C4-2B (cell line): ENCODE results near the gene FAT2.
"Not testable (repeated sequence)": the region's sequence is repeated elsewhere in the genome, so short reads cannot be mapped to it uniquely, and the experiment has no call there.

Experiments used
- H3K27ac ChIP-seq: fragments of 450-650 bp; 2 replicates; pipeline ENCODE4 v1.5.1; 2017
- ZFX ChIP-seq: fragments of 450-650 bp; IDR thresholded peaks from 2 replicates; pipeline ENCODE4 v1.6.1; 2017
- TF ChIP-seq, protein P1 (sequence below): fragments of 450-650 bp; conservative IDR thresholded peaks from 2 replicates; pipeline ENCODE4 v1.5.1; 2017; ENCODE audit warnings: mild to moderate bottlenecking

The FAT2 gene

DNA sequence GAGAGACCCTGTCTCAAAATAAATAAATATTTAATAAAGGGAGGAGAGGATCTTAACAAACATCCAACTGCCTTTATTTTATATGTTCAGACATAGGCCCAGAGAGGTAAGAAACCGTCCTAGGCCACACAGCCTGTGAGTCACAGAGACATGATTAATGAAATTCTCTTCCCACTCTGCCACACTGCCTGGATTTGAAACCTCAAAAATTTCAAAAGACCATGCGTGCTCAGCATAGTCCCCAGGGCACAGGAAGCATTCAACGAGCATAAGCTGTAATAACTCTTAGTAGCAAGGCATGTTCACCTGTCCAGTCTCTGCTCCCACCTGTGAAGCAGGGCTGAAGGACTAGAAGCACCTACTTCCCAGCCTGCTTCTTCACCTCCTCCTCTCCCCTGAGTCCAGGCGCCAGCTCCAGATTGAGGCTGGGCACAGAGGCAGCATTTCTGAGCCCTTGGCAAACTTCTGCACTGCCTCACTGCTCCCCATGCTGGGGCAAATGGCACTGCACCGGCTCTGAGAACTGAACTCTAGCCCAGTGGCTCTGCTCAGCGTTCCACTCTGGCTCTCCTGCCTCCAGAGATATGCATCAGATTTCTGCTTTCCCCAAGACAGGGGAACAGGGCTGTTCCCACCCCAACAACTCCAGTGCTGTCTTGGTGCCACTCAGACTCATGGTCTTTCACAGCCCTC, 1.1 kb downstream of the FAT2 start:
- no peak for TF ChIP-seq ZFX
- TF ChIP-seq, protein P1, sequence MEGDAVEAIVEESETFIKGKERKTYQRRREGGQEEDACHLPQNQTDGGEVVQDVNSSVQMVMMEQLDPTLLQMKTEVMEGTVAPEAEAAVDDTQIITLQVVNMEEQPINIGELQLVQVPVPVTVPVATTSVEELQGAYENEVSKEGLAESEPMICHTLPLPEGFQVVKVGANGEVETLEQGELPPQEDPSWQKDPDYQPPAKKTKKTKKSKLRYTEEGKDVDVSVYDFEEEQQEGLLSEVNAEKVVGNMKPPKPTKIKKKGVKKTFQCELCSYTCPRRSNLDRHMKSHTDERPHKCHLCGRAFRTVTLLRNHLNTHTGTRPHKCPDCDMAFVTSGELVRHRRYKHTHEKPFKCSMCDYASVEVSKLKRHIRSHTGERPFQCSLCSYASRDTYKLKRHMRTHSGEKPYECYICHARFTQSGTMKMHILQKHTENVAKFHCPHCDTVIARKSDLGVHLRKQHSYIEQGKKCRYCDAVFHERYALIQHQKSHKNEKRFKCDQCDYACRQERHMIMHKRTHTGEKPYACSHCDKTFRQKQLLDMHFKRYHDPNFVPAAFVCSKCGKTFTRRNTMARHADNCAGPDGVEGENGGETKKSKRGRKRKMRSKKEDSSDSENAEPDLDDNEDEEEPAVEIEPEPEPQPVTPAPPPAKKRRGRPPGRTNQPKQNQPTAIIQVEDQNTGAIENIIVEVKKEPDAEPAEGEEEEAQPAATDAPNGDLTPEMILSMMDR, result no peak
- no peak overlapping the region for H3K27ac ChIP-seq

DNA sequence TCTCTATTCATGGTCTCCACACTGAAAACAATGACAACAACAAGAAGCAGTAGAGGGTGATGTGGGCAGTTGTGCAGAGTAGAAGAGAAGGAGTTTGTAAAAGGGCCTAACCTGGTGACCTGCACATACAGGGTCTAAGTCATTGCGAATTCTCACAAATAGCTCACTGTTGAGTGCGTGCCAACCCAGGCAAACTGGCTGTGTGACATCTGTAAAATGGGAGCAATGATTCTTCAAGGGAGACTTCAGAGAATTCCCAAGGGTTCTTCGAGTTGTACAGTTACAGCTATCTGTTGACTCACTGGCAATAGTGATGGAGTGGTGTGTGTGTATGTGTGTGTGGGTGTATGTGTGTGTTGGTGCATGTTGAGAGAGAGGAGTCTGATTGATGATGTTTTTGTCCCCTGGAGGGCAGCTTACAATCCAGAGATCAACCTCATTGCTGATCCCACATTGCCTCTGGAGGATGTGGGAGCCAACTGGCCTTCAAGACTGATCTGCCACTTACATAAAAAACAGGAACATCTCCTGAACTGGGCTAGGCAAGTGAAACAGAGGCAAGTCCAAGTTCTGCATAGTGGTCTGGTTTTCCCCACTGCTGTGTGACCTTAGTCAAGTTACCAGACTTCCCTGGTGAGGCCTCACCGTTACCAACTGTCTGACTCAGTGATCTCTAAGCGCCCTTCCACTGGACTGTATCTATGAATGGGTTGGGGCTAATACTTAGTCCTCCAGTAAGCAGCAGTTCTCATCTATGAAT, 3.2 kb downstream of the FAT2 start:
- TF ChIP-seq ZFX, result no peak
- TF ChIP-seq, protein P1, result no peak
- H3K27ac ChIP-seq, result no peak overlapping the region

DNA sequence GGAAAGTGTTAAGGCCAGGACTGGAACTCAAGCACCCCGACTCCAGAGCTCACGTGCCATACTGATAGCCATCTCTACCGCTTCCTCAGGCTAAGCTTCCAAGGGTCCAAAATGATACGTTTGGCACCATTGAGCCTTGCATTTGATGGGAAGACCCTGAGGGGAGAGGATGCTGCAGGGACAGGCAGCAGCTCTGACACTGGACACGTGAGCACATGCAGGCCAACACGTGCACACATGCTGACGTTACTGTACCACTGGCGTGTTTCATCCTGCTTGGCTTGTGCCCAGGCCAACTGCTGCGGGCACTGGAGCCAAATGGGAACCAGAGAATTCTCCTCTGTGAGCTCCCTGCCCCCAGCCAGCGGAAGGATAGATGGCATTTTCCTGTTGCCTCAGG, 5.2 kb downstream of the FAT2 start:
- no peak overlapping the region for H3K27ac ChIP-seq

DNA sequence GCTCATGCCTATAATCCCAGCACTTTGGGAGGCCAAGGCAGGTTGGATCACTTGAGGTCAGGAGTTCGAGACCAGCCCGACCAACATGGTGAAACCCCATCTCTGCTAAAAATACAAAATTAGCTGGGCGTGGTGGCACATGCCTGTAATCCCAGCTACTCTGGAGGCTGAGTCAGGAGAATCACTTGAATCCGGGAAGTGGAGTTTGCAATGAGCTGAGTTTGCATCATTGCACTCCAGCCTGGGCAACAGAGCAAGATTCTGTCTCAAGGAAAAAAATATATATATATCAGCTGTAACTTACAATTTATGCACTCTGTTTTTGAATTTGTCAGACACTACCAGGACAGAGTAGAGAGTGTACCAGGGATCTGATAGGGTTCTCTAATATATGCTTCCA, 5.8 kb downstream of the FAT2 start:
- H3K27ac ChIP-seq, result not testable (repeated sequence)

More for the DNA sequence above, 5.2 kb downstream of the FAT2 start:
- no peak for TF ChIP-seq ZFX
- TF ChIP-seq, protein P1, result no peak

DNA sequence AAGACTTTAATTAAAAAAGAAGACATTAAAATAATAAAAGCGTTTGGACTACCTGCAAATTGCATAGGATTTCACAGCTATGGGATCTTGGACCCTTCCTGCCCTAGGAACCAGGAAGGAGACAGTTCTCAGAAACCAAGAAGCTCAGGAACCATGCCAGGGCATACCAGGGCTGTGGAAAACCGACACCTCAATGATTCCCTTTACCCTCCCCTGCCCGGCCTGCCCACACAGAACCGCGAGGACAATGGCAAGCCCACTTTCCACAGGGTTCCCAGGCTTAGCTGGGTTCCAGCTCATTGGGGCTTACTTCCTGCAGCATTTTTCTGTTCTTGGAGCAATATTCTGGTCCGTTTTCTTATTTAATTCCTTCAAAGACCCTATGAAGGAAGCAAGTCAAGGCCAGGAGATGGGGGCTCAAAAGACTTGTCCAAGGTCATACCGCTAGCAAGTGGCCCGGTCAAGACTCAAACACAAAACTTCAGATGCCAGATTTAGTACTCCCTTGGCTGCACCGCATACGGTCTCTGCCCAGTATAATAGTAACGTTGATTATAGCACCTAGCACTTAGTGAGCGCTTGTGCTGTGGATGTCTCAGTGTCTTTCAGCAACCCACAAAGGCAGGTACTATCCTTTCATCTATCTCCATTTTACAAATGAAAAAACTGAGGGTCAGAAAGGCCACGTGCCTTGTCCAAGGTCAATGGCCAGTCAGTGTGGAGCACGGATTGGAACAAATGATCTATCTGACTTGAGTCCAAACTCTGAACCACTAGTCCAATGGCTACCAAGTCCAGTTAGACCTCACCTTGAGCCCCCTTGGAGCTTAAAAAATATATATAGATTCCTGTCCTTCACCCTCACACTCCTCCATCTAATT, 6.8 kb downstream of the FAT2 start:
- H3K27ac ChIP-seq, result no peak overlapping the region
- TF ChIP-seq, protein P1, result no peak
- TF ChIP-seq ZFX, result no peak

DNA sequence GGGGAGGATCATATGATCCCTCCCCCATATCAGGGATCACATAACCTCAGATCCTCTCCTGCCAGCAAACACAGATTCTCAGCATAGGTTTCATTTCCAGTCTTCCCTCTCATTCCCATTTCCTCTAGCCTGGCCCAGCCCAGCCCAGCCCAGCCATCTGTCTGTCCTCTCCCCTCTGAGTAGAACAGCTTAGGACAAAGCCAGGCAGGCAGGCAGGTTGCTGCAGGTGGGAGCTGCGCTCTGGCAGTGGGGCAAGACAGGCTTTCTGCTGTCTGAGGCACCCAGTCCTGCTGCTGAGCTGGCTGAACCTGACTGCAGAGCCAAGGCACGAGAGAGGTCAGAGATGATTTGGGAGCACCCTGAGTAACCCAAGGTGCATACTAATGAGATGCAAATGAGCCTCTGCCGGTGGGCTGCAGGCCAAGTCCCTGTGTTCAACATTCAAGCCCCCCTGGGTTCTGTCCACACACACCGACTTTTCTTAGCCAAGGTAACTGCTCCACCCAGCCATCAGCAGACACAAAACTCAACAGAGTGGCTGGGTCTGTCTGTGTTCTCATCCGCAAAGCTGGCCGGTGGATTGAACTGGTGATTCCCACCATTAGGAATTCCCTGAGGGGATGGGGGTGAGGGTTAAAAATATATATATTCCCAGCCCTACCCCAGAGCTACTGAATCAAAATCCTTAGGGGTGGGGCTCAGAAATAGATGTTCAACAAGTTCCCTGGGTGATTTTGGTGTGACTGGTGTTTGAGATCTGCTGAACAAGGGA, 9.1 kb downstream of the FAT2 start:
- no peak overlapping the region for H3K27ac ChIP-seq
- TF ChIP-seq, protein P1, result no peak
- TF ChIP-seq ZFX, result no peak

DNA sequence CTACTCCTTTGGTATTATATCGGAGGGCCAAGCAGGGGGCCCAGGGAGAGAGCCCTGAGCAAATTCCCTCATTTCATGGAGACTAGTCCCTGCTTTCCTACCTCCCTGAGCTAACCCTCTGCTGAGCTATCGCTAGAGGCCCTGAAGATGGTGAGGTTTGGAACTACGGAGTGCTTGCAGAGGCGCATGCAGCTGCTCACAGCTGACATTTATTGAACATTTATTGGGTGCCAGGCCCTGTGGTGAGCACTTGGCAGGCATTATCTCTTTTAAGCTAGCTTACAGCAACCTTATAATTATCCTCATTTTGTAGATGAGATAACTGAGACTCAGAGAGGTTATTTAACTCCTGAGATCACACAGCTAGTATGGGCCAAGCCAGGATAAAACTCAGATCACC, 9.8 kb downstream of the FAT2 start:
- no peak overlapping the region for H3K27ac ChIP-seq

More for the DNA sequence above, 9.8 kb downstream of the FAT2 start:
- TF ChIP-seq, protein P1, result no peak
- TF ChIP-seq ZFX, result no peak
